Hematopoietic multipotent progenitor cell (in vitro differentiated cells): ENCODE results near the gene ATP4A. TPM values are rescaled to one million over a fixed set of nuclear protein-coding genes. Genes with fewer than 3 reads are reported as not detected.
A peak's percentile ranks its signal among the peaks of the same experiment; 100 is the strongest.
"Not testable (repeated sequence)": the region's sequence is repeated elsewhere in the genome, so short reads cannot be mapped to it uniquely, and the experiment has no call there.

Experiments used
- DNase-seq, 3 donors: peaks; one replicate each; pipeline ENCODE4 v3.0.0-alpha.2; 2011 to 2015; ENCODE audit warnings: low read depth in 2 of 3, low spot score in 2 of 3
- total RNA-seq: library from RNA; depleted of rRNA; stranded (reverse); fragments of >200 nt; gene quantifications from one replicate; pipeline ENCODE4 v1.2.3, GENCODE V29; 2012

The ATP4A gene
- total RNA-seq: not detected

GRCh38 chr19:35563207-35563829 lies at the start of gene ATP4A:
ATP4A (minus strand) TSS chr19:35563658; CDS start chr19:35563629, 29 bp downstream.
- no peak for DNase-seq

- DNase-seq: peak; percentile 92 to 100 (median 95)
Measured at GRCh38 chr19:35612559-35613321, 49.3 kb upstream of the ATP4A start, which contains the start of gene HAUS5. HAUS5 (plus strand) TSS chr19:35612735; CDS start chr19:35612795, 60 bp downstream.

DNA sequence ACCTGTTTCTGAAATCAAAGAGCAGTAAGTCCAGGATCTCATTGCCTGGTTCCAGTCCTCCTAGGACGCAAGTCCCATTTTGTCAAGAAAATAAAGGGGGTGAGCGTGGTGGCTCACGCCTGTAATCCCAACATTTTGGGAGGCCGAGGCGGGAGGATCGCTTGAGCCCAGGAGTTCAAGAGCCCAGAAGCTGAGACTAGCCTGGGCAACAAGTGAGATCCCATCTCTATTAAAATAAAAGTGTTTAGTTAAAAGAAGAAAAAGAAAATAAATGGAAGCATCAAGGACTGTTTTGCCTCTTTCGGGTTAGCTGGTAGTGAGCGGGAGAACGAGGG lies 48.7 kb upstream of the ATP4A start:
- DNase-seq: no peak

DNA sequence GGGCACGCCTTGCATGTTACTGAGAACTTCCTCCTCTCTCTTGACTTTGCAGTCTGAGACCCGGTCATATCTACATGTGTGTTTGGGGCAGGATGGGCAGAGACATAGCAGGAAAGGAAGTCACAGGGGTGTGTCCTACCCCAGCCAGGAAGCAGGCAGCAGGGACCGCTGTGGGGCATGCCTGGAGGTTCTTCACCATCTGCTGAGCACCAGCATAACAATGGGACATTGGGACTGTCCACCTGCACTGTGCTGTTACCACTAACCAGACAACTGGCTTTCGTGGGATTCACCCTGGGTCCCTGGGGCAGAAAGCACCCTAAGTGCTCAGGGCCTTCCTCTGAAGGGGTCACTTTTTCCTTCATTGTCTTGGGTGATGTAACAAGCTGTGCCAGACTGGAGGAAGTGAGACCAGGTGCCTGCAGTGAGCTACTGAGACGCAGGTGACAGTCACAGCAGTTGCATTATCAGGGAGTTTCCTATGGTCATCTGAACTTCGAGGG lies 46.4 kb upstream of the ATP4A start:
- peak in 2 of 3 donors; percentile 27 to 54 for DNase-seq

DNA sequence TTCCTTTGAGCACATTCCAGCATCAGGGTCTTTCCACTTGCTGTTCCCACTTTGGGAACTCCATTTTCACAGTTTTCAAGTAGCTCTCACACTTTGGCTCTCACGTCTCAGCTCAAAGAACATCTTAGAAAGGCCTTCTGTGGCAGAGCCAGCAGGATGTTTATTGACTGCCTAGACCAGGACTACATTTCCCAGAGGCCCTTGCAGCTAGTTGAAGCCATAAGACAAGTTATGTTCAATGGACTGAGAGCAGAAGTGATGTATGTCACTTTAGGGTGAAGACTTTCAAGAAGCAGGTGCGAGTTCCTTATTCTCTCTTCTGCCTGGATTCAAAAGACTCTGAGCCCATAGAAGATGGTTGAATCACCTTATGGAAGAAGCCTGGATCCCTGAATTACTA lies 44.8 kb upstream of the ATP4A start:
- no peak for DNase-seq

DNA sequence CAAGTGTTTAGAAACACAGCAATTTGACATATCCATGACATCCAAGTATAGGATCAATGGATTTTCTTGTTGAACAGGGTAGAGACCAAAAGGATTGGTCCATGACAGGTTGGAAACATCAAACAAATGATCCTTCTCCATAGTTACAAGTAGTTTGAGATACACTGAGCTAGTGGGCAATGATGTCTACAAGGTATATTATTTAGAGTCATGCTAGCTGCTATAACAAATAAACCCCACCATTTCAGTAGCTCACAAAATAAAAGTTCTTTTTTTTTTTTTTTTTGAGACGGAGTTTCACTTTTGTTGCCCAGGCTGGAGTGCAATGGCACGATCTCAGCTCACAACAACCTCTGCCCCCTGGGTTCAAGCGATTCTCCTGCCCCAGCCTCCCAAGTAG lies 44.2 kb upstream of the ATP4A start:
- DNase-seq: no peak

DNA sequence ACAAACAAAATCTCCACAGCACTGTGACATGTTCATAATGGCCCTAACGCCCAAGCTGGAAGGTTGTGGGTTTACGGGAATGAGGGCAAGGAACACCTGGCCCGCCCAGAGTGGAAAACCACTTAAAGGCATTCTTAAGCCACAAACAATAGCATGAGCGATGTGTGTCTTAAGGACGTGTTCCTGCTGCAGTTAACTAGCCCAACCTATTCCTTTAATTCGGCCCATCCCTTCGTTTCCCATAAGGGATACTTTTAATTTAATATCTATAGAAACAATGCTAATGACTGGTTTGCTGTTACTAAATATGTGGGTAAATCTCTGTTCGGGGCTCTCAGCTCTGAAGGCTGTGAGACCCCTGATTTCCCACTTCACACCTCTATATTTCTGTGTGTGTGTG lies 43.7 kb upstream of the ATP4A start:
- DNase-seq: not testable (repeated sequence)

GRCh38 chr19:35604436-35604835 lies 41.0 kb upstream of the ATP4A start:
- not testable (repeated sequence) for DNase-seq

DNA sequence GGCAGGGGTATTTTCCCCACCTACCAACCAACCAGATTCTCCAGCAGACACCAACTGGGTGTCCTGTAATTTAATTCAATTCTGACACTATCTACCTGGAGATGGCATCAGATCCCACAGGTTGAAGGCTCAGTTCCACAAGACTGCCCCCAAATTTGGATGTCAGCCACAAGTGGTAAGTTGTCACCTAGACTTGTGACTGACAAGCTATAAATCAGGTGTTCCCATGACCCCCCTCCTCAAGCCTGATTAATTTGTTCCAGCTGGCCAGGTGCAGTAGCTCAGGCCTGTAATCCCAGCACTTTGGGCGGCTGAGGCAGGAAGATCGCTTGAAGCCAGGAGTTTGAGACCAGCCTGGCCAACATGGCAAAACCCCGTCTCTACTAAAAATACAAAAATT lies 38.5 kb upstream of the ATP4A start:
- no peak for DNase-seq

DNA sequence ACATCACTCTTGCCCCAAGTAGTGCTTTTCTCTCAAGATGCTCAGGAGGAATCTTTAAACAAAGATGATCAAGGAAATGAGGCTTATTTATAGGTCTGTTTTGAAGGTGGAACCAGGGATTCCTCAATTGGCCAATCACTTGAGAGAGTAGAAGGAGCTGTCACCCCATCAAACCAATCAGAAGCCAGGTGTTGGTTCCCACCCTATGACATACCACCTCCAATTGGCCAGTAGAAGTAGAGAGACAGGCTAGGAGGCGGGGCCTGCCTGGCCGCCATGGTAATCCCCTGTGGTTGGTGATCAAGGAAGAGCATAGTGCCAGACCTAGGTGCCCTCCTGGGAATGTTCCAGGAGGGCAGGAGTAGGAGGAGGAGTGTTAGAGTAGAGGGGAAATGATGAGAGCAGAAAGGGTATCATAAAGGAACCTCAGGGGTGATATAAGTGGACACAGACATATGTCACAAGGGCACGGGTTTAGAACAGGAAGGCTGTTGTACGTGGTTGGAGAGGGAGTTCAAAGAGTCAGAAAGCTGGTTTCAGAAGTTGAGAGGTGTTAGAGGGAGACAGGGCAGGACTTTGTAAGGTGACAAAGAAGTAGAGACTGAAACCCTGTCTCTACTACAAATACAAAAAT lies 33.0 kb upstream of the ATP4A start:
- peak in 2 of 3 donors; percentile 26 to 38 for DNase-seq

- DNase-seq: no peak
Measured at GRCh38 chr19:35595928-35596327, 32.5 kb upstream of the ATP4A start.

DNA sequence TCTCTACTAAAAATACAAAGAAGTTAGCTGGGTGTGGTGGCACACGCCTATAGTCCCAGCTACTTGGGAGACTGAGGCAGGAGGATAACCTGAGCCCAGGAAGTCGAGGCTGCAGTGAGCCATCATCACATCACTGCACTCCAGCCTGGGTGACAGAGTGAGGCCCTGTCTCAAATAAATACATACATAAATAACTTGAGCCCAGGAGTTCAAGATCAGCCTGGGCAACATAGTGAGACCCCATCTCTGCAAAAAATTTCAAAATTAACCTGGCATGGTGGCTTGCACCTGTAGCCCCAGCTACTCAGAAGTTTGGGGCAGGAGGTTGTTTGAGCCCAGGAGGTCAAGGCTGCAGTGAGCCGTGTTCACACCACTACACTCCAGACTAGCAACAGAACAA lies 31.6 kb upstream of the ATP4A start:
- not testable (repeated sequence) for DNase-seq

- DNase-seq: peak in 2 of 3 donors; percentile 52 to 63
Measured at GRCh38 chr19:35592226-35592625, 28.8 kb upstream of the ATP4A start.

GRCh38 chr19:35590875-35591274 lies 27.4 kb upstream of the ATP4A start:
- DNase-seq: no peak

DNA sequence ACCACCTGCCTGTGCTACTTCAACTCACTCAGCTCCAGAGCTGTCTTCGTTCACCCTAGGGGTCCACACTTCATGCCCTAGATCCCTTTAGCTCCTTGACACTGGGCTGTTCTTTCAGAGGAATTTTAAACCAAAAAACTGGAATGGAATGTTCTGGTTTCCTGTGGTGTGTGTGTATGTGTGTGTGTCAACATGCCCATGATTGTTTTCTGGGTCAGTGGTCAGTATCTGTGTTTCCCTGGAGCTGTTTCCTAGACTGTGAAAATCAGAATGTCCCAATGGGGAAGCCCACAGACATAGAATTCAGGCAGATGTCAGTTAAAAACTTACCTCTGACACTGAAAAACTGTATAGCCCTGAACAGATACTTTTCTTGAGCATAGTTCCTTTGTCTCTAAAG lies 23.9 kb upstream of the ATP4A start:
- DNase-seq: no peak

- DNase-seq: peak in 2 of 3 donors; percentile 27 to 51
Measured at GRCh38 chr19:35585848-35586247, 22.4 kb upstream of the ATP4A start, which contains the start of gene PMIS2. PMIS2 (plus strand) TSS chr19:35586173; CDS start chr19:35586260, 87 bp downstream.

DNA sequence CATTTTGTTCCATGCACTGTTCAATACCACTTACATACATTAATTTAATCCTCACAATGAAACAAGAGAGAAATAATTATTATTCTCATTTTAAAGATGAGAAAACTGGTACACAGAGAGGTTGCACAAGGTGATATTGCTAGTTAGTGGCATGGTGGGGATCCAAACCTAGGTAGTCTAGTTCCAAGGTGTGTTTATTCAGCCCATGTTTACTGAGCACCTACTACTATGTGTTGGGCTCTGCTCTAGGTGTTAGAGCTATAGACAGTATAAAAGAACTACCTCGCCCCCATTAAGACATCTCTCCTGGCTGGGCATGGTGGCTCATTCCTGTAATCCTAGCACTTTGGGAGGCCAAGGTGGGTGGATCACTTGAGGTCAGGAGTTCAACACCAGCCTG lies 19.3 kb upstream of the ATP4A start:
- DNase-seq: no peak

DNA sequence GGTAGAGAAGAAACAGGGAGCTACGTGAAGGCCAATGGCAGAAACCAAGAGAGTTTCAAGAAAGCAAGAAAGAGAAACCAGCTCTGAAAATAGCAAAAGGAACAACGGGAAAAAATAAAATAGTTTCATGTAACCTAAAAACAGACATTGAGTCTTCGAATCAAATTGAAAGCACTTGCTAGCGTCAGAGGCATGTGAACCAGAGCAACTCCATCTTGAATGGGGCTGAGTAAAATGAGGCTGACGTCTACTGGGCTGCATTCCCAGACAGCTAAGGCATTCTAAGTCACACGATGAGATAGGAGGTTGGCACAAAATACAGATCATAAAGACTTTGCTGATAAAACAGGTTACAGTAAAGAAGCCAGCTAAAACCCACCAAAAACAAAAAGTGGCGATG lies 15.2 kb upstream of the ATP4A start:
- no peak for DNase-seq

- no peak for DNase-seq
Measured at GRCh38 chr19:35577918-35578317, 14.5 kb upstream of the ATP4A start.

DNA sequence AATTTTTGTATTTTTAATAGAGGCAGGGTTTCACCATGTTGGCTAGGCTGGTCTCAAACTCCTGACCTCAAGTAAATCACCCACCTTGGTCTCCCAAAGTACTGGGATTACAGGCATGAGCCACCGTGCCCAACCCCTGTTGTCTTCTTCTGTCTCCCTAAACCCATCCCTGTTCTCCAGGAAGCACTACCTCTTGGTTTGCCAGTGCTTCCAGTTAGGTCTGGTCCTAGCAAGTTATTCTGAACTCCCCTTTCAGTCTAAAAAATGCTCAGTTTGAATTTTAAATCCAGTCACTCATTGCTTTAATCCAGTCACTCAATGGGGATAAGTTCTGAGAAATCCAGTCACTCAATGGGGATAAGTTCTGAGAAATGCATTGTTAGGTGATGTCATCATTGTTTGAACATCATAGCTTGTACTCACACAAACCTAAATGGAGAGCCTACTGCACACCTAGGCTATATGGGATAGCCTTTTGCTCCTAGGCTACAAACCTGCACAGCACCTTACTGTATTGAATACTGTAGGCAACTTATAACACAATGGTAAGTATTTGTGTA lies 8.0 kb upstream of the ATP4A start:
- no peak for DNase-seq

DNA sequence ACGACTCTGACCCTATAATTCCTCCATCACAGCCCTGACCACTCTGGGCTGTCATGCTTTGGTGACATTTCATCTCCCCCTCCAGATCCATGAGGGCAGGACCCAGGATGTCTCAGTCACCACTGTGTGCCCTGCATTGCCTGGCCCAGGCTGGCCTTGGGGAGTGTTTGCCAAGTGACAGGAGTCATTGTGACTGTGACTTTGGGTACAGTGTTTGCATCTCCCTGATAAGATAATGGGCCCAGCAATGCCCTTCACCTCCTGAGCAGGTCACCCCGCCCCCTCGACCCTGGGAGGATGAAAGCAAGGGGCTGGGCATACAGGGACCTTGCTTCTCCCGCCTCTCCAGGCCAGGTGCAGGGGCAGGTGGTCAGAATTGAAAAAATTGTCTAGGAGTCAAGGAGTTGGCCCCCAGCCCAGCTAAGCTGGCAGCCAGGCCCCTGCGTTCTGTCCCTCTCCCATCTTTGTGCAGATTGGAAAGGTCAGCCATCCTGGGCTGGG lies 5.9 kb upstream of the ATP4A start:
- DNase-seq: no peak
